ENCODE data around the gene C1QA.

The C1QA gene

GRCh38 chr1:22652881-22653316 lies 16.5 kb downstream of the C1QA start, which contains the start of gene C1QB:
Gene C1QB (plus strand): TSS chr1:22653236. CDS start chr1:22659463, 6,227 bp downstream.
- no peak for TF ChIP-seq POLR2A (IDR thresholded peaks at IDR 0.05; ENCODE audit: extremely low read depth, insufficient read length)
- no peak for TF ChIP-seq CTCF (IDR thresholded peaks at IDR 0.05; ENCODE audit: low read depth, low read length)
- TF ChIP-seq MAX (IDR thresholded peaks at IDR 0.05; ENCODE audit: low read depth, low read length): no peak
- no peak for TF ChIP-seq MYC (IDR thresholded peaks at IDR 0.05; ENCODE audit: low read depth, low read length)
- no peak within 1 kb of the TSS for H3K4me3 ChIP-seq (ENCODE audit: low read depth, low read length)
- no peak for DNase-seq (ENCODE audit: low read depth)

GRCh38 chr1:22654692-22655091 lies 18.3 kb downstream of the C1QA start:
- TF ChIP-seq MAX (IDR thresholded peaks at IDR 0.05; ENCODE audit: low read depth, low read length) (no peak), MYC (IDR thresholded peaks at IDR 0.05; ENCODE audit: low read depth, low read length) (no peak), CTCF (IDR thresholded peaks at IDR 0.05; ENCODE audit: low read depth, low read length) (no peak), POLR2A (IDR thresholded peaks at IDR 0.05; ENCODE audit: extremely low read depth, insufficient read length) (no peak)
- no peak for DNase-seq (ENCODE audit: low read depth)
- H3K4me3 ChIP-seq (ENCODE audit: low read depth, low read length): no peak overlapping the region

DNA sequence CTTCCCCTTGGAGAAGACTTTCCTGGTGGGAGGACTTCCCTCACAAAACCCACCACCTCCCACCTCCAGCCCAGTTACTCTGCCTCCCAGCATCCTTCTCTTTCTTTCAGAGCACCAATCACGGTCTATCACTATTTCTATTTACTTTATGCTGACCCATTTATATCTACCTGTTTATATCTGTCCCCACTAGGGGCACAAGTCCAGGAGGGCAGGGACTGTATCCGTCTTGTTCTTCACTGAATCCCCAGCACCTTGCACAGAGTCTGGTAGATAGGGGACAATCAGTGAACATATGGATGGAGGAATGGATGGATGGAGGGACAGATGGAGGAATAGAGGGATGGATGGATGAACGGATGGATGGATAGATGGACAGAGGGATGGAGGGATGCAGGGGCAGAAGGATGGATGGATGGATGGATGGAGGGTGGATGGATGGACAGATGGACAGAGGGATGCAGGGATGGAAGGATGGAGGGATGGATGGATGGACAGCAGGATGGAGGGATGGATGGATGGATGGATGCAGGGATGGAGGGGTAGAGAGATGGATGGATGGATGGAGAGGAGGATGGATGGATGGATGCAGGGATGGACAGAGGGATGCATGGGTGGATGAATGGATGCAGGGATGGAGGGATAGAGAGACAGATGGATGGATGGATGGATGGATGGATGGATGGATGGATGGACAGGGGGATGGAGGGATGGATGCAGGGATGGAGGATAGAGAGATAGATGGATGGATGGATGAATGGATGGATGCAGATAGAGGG lies 22.1 kb downstream of the C1QA start:
- H3K4me3 ChIP-seq (ENCODE audit: low read depth, low read length): no peak overlapping the region
- DNase-seq (ENCODE audit: low read depth): no peak
- no peak for TF ChIP-seq CTCF (IDR thresholded peaks at IDR 0.05; ENCODE audit: low read depth, low read length)
- TF ChIP-seq POLR2A (IDR thresholded peaks at IDR 0.05; ENCODE audit: extremely low read depth, insufficient read length): no peak
- TF ChIP-seq MAX (IDR thresholded peaks at IDR 0.05; ENCODE audit: low read depth, low read length): no peak
- TF ChIP-seq MYC (IDR thresholded peaks at IDR 0.05; ENCODE audit: low read depth, low read length): no peak

DNA sequence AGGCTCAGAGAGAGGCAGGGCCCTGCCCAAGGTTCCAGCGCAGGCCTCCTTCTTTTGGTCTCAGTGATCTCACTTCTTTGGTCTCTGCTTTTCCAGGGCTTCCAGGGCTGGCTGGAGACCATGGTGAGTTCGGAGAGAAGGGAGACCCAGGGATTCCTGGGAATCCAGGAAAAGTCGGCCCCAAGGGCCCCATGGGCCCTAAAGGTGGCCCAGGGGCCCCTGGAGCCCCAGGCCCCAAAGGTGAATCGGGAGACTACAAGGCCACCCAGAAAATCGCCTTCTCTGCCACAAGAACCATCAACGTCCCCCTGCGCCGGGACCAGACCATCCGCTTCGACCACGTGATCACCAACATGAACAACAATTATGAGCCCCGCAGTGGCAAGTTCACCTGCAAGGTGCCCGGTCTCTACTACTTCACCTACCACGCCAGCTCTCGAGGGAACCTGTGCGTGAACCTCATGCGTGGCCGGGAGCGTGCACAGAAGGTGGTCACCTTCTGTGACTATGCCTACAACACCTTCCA lies 24.4 kb downstream of the C1QA start:
- no peak for DNase-seq (ENCODE audit: low read depth)
- no peak for TF ChIP-seq MAX (IDR thresholded peaks at IDR 0.05; ENCODE audit: low read depth, low read length)
- TF ChIP-seq POLR2A (IDR thresholded peaks at IDR 0.05; ENCODE audit: extremely low read depth, insufficient read length): no peak
- TF ChIP-seq CTCF (IDR thresholded peaks at IDR 0.05; ENCODE audit: low read depth, low read length): no peak
- no peak for TF ChIP-seq MYC (IDR thresholded peaks at IDR 0.05; ENCODE audit: low read depth, low read length)
- no peak overlapping the region for H3K4me3 ChIP-seq (ENCODE audit: low read depth, low read length)

DNA sequence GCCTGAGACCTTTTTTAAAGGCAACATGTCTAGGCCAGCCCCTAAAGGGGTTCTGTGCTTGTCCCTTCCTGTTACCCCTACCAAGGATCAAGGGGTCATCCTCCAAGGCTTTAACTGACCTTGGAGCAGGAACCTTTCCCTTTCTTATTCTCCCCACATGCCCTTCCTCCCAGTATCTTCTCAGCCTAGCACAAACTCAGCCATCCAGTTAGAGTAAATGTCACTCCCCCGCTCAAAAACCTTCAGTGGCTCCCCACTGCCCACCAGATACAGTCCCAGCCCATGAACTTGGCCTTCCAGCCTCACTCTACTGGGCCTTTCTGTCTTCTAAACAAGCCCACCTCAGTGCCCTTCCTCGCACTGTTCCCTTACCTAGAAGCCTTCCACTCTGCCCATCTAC lies 25.5 kb downstream of the C1QA start:
- no peak overlapping the region for H3K4me3 ChIP-seq (ENCODE audit: low read depth, low read length)
- no peak for DNase-seq (ENCODE audit: low read depth)
- TF ChIP-seq MAX (IDR thresholded peaks at IDR 0.05; ENCODE audit: low read depth, low read length) (no peak), MYC (IDR thresholded peaks at IDR 0.05; ENCODE audit: low read depth, low read length) (no peak), CTCF (IDR thresholded peaks at IDR 0.05; ENCODE audit: low read depth, low read length) (no peak), POLR2A (IDR thresholded peaks at IDR 0.05; ENCODE audit: extremely low read depth, insufficient read length) (no peak)

Measured in NB4 (cell line).